VCaP (cell line): ENCODE results near the gene KLHL13.
"Not testable (repeated sequence)": the region's sequence is repeated elsewhere in the genome, so short reads cannot be mapped to it uniquely, and the experiment has no call there.

ENCODE experiments used
- H3K27ac ChIP-seq: fragments of 450-650 bp; 2 replicates; pipeline ENCODE4 v1.5.1; 2017
- TF ChIP-seq, protein P1 (sequence below): fragments of 450-650 bp; conservative IDR thresholded peaks from 2 replicates; pipeline ENCODE4 v1.5.1; 2017; ENCODE audit warnings: mild to moderate bottlenecking, moderate library complexity

The KLHL13 gene

GRCh38 chrX:118038614-118039365, 77.8 kb downstream of the KLHL13 start:
- no peak overlapping the region for H3K27ac ChIP-seq
- TF ChIP-seq, protein P1, sequence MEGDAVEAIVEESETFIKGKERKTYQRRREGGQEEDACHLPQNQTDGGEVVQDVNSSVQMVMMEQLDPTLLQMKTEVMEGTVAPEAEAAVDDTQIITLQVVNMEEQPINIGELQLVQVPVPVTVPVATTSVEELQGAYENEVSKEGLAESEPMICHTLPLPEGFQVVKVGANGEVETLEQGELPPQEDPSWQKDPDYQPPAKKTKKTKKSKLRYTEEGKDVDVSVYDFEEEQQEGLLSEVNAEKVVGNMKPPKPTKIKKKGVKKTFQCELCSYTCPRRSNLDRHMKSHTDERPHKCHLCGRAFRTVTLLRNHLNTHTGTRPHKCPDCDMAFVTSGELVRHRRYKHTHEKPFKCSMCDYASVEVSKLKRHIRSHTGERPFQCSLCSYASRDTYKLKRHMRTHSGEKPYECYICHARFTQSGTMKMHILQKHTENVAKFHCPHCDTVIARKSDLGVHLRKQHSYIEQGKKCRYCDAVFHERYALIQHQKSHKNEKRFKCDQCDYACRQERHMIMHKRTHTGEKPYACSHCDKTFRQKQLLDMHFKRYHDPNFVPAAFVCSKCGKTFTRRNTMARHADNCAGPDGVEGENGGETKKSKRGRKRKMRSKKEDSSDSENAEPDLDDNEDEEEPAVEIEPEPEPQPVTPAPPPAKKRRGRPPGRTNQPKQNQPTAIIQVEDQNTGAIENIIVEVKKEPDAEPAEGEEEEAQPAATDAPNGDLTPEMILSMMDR, result no peak

GRCh38 chrX:118026631-118027030, 90.0 kb downstream of the KLHL13 start:
- TF ChIP-seq, protein P1, result no peak
- H3K27ac ChIP-seq, result no peak overlapping the region

DNA sequence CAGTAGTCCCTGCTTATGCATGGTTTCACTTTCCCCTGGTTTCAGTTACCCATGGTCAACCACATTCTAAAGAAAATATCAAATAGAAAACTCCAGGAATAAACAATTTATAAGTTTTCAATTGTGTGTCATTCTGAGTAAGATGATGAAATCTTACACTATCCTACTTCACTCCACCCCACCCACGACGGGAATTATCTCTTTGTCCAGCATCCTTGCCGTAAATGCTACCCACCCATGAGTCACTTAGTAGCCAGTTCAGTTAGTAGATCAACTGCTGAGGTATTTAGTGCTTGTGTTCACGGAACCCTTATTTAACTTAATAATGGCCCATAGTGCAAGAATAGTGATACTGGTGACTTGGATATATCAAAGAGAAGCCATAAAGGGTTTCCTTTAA, 91.4 kb downstream of the KLHL13 start:
- TF ChIP-seq, protein P1, result no peak
- H3K27ac ChIP-seq, result no peak overlapping the region

- TF ChIP-seq, protein P1, result no peak
- H3K27ac ChIP-seq, result no peak overlapping the region
Observed at GRCh38 chrX:118024482-118024881, 92.1 kb downstream of the KLHL13 start.

GRCh38 chrX:118022753-118023152, 93.9 kb downstream of the KLHL13 start:
- TF ChIP-seq, protein P1, result no peak
- no peak overlapping the region for H3K27ac ChIP-seq

DNA sequence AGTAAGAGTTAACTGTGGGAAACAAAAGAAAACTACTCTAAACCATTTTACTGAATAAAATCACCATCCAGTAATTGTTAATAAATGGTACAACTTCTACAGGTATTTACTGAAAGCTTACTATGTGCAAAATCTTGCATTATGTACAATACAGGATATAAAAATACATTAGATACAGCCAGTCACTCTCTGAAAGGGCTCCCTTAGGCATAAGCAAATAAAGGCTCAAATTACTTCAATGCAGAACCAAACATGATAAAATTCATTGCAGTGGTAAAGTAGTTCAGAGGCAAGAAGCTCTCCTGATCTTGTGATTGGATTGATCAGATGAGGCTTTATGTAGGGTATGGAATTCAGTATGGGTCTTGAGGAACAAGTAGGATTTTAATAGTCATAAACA, 100.2 kb downstream of the KLHL13 start:
- no peak overlapping the region for H3K27ac ChIP-seq
- TF ChIP-seq, protein P1, result no peak

DNA sequence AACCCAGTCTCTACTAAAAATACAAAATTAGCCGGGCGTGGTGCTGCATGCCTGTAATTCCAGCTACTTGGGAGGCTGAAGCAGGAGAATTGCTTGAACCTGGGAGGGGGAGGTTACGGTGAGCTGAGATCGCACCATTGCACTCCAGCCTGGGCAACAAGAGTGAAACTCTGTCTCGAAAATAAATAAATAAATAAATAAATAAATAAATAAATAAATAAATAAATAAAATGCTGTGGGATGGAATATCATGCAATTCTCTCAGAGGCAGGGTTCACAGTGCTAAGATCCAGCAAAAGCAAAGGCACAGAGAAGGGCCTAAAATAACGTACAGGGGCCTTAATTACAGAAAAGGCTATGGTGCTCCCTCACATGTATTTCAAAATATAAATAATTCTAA, 114.2 kb downstream of the KLHL13 start:
- H3K27ac ChIP-seq, result not testable (repeated sequence)

- H3K27ac ChIP-seq, result no peak overlapping the region
- TF ChIP-seq, protein P1, result no peak
Observed at GRCh38 chrX:118000518-118000917, 116.1 kb downstream of the KLHL13 start.
